Endothelial cell of umbilical vein (primary cell): ENCODE results near the gene TRIM23.

Experiments used
- EZH2 ChIP-seq: IDR thresholded peaks from 2 replicates; pipeline ENCODE4 v1.6.1; 2012; ENCODE audit warnings: borderline replicate concordance, low read depth, mild to moderate bottlenecking, moderate library complexity, low read length, inconsistent platforms; ENCODE audit not compliant: severe bottlenecking
- POLR2A ChIP-seq: IDR thresholded peaks from 2 replicates; pipeline ENCODE4 v1.6.1; 2012; ENCODE audit warnings: low read depth, mild to moderate bottlenecking, control low read depth, low read length
- TF ChIP-seq, protein P1 (sequence below), 2 donors: IDR thresholded peaks; 1 replicate in 1 of 2; 2 replicates in 1 of 2; pipeline ENCODE4 v1.5.1; 2011; ENCODE audit warnings: low read length in 2 of 2, mild to moderate bottlenecking in 2 of 2, moderate library complexity in 2 of 2, control low read depth in 1 of 2, inconsistent platforms in 1 of 2, low read depth in 1 of 2; ENCODE audit not compliant: insufficient read depth in 1 of 2; ENCODE audit errors: extremely low read depth in 1 of 2
- TF ChIP-seq, protein P2 (sequence below): IDR thresholded peaks from 2 replicates; pipeline ENCODE4 v1.6.1; 2011; ENCODE audit not compliant: insufficient read depth, insufficient read length

DNA sequence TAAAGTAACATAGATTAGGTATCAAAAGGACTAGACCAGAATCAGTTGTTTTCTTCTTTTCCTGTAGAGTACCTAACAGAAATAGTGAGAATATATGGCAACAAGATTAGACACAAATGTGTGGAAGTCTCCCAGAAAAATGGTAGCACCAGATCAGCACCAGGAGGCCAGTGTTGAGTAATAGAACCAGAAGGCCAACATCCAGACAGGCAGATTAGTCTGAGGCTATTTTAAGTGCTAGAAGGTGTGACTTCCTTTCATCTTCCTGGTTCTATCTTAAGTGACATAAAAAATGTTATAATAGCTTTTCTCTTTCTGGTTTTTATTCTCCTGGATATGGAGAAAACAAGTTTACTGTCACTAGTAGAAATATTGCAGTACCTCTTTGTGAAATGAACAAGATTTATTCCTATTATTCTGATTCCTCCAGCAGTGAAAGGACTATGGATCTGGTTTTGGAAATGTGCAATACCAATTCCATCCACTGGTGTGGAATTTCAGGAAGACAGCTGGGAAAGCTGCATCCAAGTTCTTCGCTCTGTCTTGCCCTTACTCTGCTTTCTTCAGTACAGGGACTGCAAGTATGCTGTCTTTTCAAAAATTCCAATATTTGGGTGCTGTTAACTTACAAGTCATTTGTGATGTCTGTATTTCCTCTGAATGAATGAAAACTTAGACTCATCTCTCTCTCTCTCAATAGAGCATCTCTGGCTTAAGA lies 39.8 kb upstream of the TRIM23 start:
- TF ChIP-seq POLR2A (no peak), EZH2 (no peak)
- TF ChIP-seq, protein P1, sequence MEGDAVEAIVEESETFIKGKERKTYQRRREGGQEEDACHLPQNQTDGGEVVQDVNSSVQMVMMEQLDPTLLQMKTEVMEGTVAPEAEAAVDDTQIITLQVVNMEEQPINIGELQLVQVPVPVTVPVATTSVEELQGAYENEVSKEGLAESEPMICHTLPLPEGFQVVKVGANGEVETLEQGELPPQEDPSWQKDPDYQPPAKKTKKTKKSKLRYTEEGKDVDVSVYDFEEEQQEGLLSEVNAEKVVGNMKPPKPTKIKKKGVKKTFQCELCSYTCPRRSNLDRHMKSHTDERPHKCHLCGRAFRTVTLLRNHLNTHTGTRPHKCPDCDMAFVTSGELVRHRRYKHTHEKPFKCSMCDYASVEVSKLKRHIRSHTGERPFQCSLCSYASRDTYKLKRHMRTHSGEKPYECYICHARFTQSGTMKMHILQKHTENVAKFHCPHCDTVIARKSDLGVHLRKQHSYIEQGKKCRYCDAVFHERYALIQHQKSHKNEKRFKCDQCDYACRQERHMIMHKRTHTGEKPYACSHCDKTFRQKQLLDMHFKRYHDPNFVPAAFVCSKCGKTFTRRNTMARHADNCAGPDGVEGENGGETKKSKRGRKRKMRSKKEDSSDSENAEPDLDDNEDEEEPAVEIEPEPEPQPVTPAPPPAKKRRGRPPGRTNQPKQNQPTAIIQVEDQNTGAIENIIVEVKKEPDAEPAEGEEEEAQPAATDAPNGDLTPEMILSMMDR (IDR thresholded peaks at IDR 0.05; ENCODE audit: extremely low read depth in 1 of 2, insufficient read depth in 1 of 2, low read depth in 1 of 2, low read length in 2 of 2), result peak; percentile 20 to 28
- TF ChIP-seq, protein P2, sequence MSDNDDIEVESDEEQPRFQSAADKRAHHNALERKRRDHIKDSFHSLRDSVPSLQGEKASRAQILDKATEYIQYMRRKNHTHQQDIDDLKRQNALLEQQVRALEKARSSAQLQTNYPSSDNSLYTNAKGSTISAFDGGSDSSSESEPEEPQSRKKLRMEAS, result no peak
